ENCODE data around the gene MAN1A1.

DNA sequence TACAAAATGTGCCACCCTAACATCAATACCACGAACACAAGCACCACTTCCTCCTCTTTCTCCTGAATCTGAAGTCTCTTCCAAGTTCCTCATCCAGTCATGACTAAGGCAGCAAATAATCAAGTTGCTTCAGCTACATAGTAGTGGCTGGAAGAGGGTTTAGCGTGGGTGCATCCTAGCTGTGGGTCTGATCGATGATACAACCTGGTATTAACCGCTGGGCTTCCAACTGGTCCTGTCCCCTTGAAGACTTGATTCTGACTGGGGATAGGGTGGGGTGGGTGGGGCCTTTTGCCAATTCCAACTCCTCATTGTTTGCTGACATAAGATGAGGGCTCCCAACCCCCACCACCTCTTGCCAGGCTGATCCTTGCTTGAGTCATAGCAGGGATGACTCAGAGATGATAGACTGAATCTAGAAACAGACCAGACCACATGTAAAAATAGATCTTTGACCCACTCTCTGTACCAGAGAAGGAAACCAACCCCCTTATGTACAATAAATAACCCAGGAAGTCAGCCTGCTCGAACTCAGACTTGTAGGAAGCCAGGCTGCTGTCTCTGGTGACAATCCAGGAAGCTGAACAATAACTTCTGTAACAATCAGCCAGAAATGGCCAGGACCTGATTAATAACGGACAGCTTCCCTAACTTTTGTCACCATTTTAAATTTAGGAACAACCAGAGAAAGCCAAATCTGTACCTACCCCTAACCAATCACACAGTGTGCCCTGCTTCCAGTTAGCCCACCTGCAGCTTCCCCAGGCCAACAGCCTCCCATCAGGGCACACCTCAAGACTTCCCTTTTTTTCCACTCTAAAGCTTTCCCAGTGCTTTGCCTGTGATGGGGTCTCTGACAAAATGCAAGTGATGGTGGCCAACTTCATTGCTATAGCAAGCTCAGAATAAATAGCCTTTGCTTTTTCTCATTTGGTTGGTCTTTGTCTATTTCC, 202.2 kb downstream of the MAN1A1 start:
- TF ChIP-seq POLR2A (IDR thresholded peaks at IDR 0.05; ENCODE audit: low read length) (no peak), GATA1 (IDR thresholded peaks at IDR 0.05; ENCODE audit: low read depth, low read length) (no peak)

Data from erythroblast (primary cell).